ENCODE data around the gene ARAP1. TPM values are rescaled to one million over a fixed set of nuclear protein-coding genes. Genes with fewer than 3 reads are reported as not detected.

ARAP1 gene
- total and polyA plus RNA-seq, 8 donors, result 32.2 to 201 (median 69.8) TPM

GRCh38 chr11:72753341-72754148 lies 1.3 kb upstream of the ARAP1 start:
- peaks cover 15 to 73% (median 42%) of the 10 kb centered on the region in 4 donors for H3K4me1 ChIP-seq
- no peak for TF ChIP-seq POLR2AphosphoS5 (IDR thresholded peaks at IDR 0.05)
- TF ChIP-seq CTCF (IDR thresholded peaks at IDR 0.05), result no peak
- TF ChIP-seq POLR2A (IDR thresholded peaks at IDR 0.05), result no peak
- TF ChIP-seq EP300 (IDR thresholded peaks at IDR 0.05), result no peak
- DNase-seq, result peak in 1 of 2 donors; percentile 32
- WGBS, 5 donors, result 66 to 83% (median 75%) methylated on average over 5 to 9 of the region's 9 CpGs
- peak overlapping the region in 2 of 5 donors; percentile 73 to 76 for H3K27ac ChIP-seq
- H3K36me3 ChIP-seq, result peaks cover 23 to 47% (median 42%) of the 10 kb centered on the region in 4 donors
- H3K9me3 ChIP-seq, result no peaks in the 10 kb centered on the region
- intact Hi-C loops (cut with DNase I; ENCODE audit: low total_unique reads), result no loop called here
- H3K4me3 ChIP-seq, result peak overlapping the region in 1 of 4 donors; percentile 80
- H3K27me3 ChIP-seq, result no peaks in the 10 kb centered on the region

- DNase-seq, result peak in 1 of 2 donors; percentile 50
- Histone ChIP-seq H3K4me1 (peaks cover 15 to 67% (median 42%) of the 10 kb centered on the region in 4 donors), H3K27ac (peak overlapping the region in 4 of 5 donors; percentile 45 to 76 (median 72)), H3K9me3 (no peaks in the 10 kb centered on the region), H3K36me3 (peaks cover 5 to 25% (median 21%) of the 10 kb centered on the region in 4 donors), H3K4me3 (peak overlapping the region; percentile 50 to 80 (median 66)), H3K27me3 (no peaks in the 10 kb centered on the region)
- no peak for TF ChIP-seq POLR2AphosphoS5 (IDR thresholded peaks at IDR 0.05)
- TF ChIP-seq POLR2A (IDR thresholded peaks at IDR 0.05), result no peak
- TF ChIP-seq EP300 (IDR thresholded peaks at IDR 0.05), result no peak
- no peak for TF ChIP-seq CTCF (IDR thresholded peaks at IDR 0.05)
- intact Hi-C loops (cut with DNase I; ENCODE audit: low total_unique reads), result no loop called here
- WGBS, 5 donors, result 36 to 64% (median 36%) methylated on average over 9 to 19 of the region's 19 CpGs
Measured at GRCh38 chr11:72751116-72752087, 806 bp downstream of the ARAP1 start.

GRCh38 chr11:72750556-72751115 lies 1.6 kb downstream of the ARAP1 start:
- H3K36me3 ChIP-seq, result peaks cover 0 to 18% (median 13%) of the 10 kb centered on the region in 4 donors
- intact Hi-C loops (cut with DNase I; ENCODE audit: low total_unique reads), result no loop called here
- peak overlapping the region in 2 of 5 donors; percentile 3 to 73 for H3K27ac ChIP-seq
- DNase-seq, result no peak
- no peaks in the 10 kb centered on the region for H3K9me3 ChIP-seq
- H3K4me1 ChIP-seq, result peaks cover 15 to 66% (median 42%) of the 10 kb centered on the region in 4 donors
- TF ChIP-seq POLR2AphosphoS5 (IDR thresholded peaks at IDR 0.05) (no peak), EP300 (IDR thresholded peaks at IDR 0.05) (no peak), POLR2A (IDR thresholded peaks at IDR 0.05) (no peak), CTCF (IDR thresholded peaks at IDR 0.05) (no peak)
- WGBS, 5 donors, result 57 to 85% (median 75%) methylated on average over 2 of the region's 2 CpGs
- peak overlapping the region in 1 of 4 donors; percentile 80 for H3K4me3 ChIP-seq
- H3K27me3 ChIP-seq, result no peaks in the 10 kb centered on the region

- WGBS, 5 donors, result 60 to 100% (median 71%) methylated on average over 4 to 9 of the region's 9 CpGs
- peak in 1 of 2 donors; percentile 53 for DNase-seq
- no peaks in the 10 kb centered on the region for H3K9me3 ChIP-seq
- H3K27me3 ChIP-seq, result no peaks in the 10 kb centered on the region
- TF ChIP-seq POLR2AphosphoS5 (IDR thresholded peaks at IDR 0.05) (no peak), CTCF (IDR thresholded peaks at IDR 0.05) (no peak), EP300 (IDR thresholded peaks at IDR 0.05) (no peak), POLR2A (IDR thresholded peaks at IDR 0.05) (no peak)
- intact Hi-C loops (cut with DNase I; ENCODE audit: low total_unique reads), result no loop called here
- no peak overlapping the region for H3K4me3 ChIP-seq
- H3K27ac ChIP-seq, result no peak overlapping the region
- H3K36me3 ChIP-seq, result peaks cover 0 to 12% (median 9%) of the 10 kb centered on the region in 4 donors
- H3K4me1 ChIP-seq, result peaks cover 15 to 61% (median 42%) of the 10 kb centered on the region in 4 donors
Measured at GRCh38 chr11:72750086-72750485, 2.1 kb downstream of the ARAP1 start.
